SIG-M5 treated with dmso at 0.1 percent for 504 hours (cell line): Measurements from ENCODE around the gene PC.
A peak's percentile ranks its signal among the peaks of the same experiment; 100 is the strongest.

ENCODE experiments used
- DNase-seq: peaks from one replicate; lab custom pipeline; 2025; ENCODE audit not compliant: unreplicated experiment; lab: John Stamatoyannopoulos, UW

The PC gene

DNA sequence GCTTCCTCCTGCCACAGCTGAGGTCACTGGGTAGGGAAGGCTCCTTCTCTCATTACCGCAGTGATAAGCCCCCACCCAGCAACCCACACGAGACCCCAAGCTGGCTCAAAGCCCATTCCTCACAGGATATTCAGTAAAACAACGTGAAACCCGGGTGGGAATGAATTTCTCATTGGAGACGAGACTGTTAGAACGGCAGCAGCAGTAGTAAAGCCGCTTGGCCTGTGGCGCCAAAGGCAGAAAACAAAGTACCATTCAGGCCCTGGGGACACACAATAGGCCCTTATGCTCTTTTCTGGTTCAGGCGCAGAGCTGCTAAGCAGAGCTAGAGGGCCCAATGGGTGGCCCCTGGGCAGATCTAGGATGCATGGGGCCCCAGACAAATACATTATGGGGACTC lies 45.3 kb downstream of the PC start:
- DNase-seq = no peak

DNA sequence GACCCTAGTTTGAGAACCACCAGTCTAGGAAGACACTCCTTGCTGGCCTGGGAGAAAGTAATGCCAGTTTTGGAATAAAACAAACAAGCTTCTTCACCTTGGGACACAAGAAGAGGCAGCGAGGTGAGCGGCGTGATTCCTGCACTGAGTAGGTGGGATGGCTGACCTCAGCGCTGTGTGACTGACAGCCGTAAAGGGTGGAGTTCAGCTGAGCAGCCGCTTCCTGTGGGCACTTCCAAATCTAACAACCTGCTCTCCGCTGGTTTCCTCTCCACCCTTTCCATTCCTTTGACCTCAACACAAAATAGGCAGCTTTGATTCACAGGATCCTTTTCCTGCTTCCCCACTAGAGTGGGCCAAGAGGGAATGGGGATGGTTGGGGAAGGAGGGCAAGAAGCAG lies 45.8 kb downstream of the PC start:
- no peak for DNase-seq

DNA sequence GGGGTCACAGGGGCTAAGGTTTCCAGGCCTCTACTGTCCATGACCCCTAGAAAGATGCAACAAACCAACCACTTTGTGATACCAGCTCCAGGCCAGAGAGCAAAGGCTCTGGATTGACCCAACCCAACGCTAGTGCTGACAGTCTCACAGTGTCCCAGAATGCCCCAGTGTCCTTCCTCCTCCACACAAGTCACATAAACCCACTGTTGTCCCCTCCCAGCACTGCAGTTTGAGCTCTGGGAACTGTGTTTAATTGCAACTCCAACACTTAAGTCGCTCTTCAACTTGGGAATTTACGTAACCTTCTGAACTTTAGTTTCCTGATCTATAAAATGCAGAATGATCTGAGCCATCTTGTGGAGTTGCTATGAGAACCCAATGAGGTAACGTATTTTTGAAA lies 47.5 kb downstream of the PC start:
- no peak for DNase-seq

DNA sequence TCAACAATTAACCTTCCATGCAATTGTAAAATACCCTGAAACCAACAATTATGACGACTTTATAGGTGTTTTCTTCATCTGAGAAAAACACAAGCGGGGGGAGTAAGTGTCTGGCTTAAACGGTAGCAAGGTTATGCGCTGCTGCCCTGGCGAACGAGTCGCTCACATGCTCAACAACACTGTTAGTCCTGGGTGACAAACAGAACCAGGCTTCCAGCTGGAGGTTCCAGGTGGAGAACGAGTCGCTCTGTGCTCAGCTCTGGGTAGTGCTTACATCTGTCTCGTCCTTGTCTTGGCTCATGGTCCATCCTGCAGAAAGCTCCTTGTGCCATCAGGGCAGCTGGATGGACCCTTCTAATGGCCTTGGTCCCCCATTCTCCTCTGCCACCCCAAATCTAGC lies 48.2 kb downstream of the PC start:
- no peak for DNase-seq

DNA sequence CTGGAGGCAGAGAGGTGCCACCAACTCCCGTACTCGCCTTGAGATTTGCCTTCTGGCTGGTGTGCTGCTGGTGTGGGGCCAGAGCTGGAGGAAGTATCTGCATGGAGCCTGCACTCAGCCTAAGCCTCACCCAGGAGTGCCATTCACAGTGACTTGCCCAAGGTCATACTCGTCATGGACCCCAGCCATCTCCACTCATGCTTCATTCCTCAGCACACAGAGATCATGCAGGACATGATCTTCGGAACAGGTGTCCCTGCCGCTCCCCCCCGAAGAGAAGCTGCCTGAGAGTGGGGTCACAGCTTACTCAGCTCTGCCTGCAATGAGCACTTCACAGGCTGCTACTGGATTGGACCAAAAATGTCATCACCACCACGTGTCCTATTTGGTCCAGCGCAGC lies 49.0 kb downstream of the PC start:
- DNase-seq = no peak

DNA sequence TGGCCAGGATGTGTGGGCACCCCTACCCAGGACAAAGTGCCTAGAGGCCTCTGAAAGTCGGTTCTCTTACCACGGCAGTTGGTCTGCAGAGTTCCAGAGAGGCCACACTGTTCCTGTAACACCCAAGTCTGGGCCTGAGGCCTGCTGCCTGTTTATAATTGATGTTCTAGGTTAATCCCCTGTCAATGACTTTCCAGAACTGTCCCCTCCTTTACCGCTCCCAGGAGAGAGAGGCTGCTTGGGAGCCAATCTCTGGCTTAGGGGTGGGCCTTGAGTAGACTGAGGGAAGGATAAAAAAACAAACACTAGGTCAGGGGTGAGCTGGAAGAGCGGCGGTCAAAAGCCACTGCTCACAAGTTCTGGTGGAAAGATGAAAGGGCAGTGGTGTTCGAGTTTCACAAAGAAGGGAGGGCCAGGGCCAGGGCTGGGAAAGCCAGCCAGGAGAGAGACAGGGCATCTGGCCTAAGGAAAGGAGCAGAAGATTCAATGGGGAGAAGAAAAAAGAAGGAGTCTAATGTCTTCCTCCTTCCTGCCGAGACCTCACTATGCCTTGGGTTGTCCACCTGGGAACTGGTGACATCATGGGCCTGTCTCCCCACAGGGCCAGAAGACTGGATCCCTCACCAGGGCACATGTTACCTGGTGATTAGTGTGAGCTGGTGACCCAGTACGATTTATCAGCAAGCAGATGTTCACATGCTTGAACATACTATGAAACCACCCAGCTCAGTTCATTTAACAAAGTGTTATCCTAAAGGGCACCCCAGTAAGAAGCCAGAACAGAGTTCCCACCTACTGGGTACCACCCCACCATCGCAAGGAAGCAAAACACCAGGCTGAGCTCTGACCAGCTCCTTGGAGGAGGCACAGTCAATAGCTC lies 50.2 kb downstream of the PC start:
- DNase-seq = no peak

DNA sequence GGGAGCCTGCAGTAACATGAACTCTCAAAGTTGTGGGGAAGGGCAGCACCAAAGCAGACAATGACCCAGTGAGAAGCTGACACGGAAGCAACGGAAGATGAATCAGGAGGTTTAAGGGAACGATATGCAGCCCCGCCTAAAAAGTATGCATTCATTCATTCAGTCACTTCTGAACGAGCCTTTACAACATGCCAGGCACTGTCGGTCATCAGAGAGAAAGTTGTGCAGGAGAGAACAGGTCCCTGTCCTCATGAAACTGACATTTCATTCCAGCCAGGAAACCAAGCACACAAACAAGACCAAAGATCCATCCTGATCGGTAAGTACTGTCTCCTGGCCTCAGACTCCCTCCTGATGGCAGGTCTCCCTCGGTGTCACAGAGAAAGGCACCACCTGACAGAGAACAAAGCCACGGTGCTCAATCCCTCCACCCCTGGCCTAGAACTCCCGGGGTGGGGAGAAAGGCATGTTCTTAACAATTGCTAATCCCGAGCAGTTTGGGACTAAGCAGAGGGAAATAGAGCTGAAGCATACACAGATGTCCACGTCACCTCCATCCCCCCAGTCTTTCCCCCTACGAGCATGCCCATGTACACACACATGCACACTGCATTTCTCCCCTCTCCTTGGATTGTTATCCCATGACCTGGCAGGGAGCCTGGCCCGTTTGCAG lies 52.0 kb downstream of the PC start:
- DNase-seq = no peak

DNA sequence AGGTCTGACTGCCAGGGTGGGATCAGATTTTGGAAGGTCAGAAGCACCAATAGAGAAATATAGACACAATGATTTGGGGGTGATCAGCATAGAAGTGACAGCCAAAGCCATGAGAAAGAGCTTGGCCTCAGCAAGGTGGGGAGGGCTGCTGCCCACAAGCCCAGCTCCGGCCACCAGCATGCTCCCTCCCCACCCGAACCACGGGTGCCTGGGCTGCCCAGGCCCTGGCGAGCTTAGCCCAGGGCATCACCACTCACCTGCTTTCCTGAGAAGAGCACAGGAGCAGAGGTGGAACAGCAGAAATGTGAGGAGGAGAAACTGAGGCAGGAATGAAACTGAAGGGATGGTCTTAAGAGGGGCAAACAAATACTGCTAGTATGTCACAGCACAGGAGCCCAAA lies 52.6 kb downstream of the PC start:
- no peak for DNase-seq

DNA sequence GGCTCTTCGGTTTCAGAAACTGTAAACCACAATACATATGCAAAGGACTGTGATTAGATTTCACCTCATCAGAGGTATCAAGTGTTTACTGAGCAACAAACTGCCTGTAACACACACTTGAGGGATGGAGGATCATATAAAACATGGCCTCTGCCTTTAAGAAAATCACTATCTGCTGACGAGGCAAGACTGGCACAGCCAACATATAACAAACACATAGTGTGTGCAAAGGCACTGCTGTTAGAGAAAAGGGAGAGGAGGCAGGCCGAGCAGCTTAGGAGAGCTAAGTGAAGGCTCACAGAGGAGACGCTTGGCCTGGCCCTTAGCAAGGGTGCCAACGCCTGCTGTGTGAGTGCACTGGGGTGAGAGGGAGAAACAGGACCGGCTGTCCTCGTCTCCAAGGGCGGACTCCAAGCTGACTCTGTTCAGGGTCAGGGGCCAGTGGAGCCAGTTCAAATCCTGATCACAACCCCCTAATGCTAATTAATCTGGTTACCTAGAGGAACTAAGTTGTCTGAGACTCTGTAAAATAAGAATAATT lies 53.1 kb downstream of the PC start:
- DNase-seq = no peak

DNA sequence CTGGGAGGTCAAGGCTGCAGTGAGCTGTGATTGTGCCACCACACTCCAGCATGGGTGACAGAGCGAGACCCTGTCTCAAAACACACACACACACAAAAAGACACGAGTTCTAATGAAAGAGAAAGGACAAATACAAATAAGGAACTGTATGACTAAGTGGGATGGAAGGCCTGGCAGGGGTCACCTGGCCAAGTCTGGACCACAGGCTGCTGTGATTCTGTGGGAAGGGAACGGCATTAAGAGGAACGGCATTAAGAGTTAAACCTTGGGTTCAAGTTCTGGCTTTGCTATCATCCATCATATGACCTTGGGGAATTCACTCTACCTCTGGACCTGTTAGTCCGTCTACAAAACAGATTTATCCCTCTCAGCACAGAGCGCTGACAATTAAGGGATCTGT lies 53.6 kb downstream of the PC start:
- DNase-seq = no peak

DNA sequence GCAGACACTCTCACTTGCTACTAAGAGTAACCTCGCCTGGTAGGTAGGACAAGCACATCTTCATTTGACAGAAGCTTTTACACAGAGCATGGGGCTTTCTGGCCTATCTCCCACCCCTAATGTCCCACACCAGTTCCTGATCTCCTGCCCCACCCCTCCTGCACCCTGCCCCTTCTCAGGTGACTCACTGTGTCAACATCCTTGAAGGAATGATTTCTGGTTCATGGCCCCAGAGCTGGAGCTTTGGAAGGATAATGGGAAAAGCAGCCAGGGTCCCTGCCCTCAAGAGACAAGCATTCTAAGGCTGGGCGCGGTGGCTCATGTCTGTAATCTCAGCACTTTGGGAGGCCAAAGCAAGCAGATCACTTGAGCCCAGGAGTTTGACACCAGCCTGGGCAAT lies 54.1 kb downstream of the PC start:
- no peak for DNase-seq

DNA sequence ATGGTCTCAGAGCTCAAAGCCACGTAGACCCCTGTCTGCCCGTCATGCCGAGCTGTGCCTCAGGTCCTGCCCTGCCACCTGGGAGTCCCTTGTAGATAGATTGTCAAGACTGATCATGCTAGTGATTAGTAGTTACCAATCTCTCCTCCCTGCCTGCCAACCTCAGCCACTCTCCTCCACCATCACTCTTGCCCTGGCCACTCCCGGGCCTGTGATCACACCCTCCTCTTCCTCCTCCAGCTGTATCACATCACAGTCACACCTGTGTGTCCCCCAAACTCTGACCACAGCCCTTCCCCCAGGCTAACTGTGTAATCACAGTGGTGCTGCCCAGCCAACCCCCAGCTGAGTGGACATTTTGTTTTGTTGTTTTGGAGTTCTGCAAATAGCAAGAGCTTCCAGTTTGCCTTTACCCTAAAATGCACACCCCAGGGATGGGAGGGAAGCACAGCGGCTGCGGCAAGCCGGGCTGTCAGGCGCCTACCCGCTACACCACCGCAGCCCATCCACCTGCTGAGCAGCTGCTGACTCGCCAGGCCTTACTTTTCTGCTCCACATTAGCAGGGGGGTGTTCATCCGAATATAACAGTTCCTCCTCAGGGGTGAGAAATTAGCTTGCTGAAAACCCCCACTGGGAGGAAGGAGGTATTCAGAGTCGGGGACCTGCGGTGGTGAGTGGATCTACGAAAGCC lies 55.6 kb downstream of the PC start:
- no peak for DNase-seq

DNA sequence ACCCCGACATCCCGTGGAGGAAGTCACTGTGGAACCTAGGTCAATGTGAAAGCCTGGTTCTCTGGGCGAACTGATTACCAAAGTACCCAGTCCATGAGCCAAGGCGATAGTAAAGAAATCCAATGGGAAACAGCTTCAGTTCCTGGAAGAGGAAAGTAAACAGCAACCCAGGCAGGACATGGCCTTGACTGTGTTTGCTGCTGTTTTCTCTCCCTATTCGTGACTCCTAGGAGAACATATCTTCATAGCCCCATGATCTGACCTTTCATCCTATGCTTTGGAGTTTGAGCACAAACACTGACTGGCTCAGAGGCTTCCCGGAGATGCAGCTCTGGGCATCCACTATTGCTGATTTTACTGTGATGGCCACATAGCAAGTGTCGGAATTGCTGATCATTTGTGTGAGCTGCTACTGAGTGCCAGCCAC lies 56.2 kb downstream of the PC start:
- no peak for DNase-seq

DNA sequence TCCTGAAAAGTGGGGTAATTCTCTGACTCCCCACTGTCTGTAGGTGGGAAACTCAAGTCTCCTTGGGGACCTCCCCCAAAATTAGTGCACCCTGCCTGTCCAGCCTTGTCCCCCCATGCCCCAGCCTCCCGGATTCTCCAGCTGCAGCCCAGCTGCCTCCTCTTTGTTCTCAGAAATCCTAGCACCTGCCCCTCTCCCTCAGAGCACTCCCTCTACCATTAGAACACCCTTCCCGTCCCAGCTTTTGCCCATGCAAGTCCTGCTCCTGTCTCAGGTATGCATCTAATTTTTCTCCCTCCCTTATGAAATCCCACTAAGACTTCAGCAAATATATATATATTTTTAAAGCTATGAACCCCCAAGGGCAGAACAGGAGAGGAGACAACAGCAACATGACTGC lies 64.0 kb downstream of the PC start:
- DNase-seq = no peak

DNA sequence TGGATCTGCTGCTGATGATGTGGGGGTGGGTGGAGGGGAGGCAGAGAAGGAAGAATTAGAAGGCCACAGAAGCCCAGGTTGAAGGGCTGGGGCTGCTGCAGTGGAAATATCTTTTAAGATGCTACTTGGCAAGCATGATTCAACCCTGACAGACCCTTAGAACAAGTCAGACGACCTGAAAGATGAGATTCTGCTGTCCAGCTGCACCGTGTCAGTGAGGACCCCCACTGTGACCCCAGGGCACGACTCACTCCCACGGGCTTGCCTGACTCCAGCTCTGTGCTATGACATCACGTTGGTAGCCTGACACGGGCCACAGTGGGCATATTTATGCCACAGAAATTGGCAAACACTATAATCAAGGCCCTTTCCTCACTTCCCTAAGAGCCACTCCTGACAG lies 65.3 kb downstream of the PC start:
- DNase-seq = no peak

DNA sequence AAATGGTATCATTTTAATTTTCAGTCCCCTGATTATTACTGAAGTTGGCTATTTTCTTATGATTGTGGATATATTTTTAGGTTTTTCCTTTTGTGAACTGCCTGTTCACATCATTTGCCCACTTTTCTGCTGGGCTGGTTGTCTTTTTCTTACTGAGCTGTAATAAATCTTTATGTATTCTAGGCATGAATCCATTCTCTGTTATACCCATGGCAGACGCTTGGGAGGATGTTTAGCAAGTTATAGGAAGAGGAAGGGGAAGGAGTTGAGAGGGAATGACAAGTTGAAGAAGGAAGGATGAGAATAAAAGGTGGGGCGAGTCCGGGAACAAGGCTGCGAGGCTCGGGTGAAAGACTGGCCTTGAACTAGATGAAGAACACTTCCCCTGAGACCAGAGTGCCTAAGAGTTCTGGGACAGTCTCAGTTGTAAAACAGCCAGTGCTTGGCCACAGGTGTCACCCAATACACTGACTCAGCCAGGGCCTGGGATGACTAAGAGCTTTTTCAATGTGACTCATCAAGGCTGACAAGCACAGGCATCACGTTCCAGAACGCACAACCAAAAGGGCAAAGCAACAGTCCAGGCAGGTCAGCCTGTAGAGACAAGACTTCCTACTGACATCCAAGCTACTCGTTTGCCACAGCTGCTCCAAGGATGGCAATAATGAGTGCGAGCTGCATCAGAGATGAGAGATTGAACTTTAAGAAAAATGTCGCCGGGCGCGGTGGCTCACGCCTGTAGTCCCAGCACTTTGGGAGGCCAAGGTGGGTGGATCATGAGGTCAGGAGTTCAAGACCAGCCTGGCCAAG lies 66.1 kb downstream of the PC start:
- DNase-seq = peak; percentile 72

DNA sequence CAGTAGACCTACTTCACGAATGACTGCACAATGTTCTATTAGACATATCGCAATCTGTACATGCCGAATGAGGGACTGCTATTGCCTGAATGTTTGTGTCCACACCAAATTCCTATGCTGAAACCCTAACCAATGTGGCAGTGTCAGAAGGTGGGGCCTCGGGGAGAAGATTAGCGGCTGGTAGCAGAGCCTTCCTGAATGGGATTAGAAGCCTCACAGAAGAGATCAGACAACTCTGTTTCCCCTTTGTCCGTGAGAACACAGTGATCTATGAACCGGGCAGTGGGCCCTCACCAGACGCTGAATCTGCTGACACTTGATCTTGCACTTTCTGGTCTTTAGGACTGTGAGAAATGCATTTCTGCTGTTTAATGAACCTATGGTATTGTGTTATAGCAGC lies 68.2 kb downstream of the PC start:
- DNase-seq = no peak

DNA sequence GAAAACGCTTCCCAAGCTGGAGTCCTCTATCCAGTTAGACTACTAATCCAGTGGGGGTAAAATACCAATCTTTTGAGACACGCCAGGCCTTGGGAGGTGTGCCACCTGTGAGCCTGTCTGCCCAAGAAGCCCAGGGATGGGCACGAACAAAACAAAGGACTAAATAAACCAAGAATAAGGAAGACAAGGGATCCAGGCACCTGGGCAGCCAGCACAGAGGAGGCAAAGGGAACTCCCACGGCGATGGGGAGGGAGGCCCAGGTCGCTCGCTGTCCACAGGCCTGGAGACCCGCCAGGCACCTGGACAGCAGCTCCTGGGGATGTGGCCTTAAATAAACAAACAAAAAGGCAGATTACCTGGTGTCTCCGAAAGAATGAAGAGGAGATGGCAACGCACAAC lies 69.9 kb downstream of the PC start:
- DNase-seq = no peak

DNA sequence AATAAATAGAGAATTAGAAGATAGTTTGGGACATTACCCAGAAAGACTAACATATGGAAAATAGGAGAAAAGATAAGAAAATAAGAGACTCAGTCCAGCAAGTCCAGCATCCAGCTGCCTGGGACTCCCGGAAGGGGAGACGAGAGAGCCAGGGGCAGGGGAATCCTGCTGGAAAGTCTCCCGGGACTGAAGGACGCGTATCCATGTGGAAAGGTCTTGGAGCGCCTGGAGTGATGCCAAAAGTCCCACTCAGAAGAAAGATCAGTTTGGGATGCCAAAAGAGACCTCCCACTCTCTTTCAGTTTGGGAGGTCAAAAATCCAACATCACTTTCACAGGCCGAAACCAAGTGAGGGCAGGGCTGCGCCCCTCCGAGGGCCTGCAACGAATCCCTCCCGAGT lies 70.7 kb downstream of the PC start:
- no peak for DNase-seq

DNA sequence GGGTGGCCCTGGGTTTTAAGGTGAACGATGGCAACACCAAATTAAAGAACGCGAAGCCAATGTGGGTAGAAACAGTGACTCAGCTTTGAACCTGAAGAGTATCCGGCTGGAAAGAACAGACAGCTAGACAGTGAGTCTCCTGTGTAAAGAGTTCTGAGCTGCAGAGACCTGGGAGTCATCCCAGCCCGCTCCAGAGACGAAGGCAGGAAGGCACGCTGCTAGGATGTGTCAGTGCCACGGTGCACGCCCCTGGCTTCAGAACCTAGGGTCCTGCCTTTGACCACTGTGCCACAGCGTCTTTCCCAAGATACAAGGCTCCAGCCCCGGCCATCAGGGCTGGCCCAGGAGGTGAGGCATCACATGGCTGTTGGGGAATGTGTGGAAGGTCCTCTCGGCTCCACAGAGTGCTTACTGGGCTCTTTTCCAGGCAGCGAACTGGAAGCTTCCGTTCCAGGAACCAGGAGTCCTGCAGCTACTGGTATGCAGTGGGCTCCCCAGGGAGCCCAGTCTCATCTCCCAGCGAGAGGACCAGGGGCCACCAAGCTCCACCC lies 71.4 kb downstream of the PC start:
- DNase-seq = no peak

DNA sequence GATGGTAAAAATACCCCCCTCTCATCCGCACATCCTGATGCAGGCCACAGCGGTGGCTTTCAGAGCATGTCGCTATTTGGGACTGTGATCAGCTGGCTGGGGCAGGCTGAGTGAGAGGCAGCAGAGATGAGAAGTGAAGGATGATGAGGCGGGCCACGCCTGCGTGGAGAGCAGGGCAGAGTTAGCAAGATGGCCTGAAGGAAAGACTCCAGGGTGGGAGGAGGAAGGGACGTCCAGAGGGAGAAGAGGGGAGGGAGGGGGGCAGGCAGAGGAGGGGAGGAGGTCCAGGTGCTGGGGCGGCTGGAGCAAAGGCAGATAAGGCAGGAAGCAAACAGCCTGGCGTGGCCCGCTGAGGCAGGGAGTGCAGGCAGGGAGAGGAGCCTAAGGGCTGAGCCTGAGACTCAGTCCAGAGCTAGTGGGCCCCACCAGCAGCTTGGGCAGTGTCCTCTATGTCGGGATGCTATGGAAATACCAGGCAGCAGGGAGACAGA lies 72.2 kb downstream of the PC start:
- DNase-seq = no peak
